ENCODE results near the gene CORO1C. TPM values are rescaled to one million over a fixed set of nuclear protein-coding genes. Genes with fewer than 3 reads are reported as not detected.

Gene CORO1C
- polyA plus RNA-seq, 2 donors: 23.6 to 40.2 TPM

DNA sequence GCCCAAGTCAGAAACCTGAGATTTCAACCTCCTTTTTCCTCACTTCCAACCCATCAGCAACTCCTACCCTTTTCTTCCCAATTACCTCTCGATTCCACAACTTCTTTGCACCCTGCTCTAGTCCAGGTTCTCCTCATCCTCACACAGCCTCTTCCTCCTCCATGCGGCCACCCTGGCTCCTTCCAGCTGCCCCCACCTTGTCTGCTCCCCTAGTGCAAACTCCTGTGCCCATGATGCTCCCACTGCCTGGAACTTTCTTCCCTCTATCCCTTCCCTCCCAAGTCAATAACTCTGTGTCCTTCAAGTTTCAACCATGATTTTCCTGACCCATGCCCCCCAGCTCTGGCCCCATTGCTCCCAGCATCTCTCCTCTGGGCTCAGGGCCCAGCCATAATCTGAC is 115.0 kb downstream of the CORO1C start:
- WGBS, 2 donors: 91 to 98% methylated on average over 2 of the region's 2 CpGs
- Histone ChIP-seq H3K27me3 (ENCODE audit: control insufficient read depth in 1 of 2, insufficient read depth in 2 of 2, low read length in 2 of 2) (no peaks in the 10 kb centered on the region), H3K4me3 (ENCODE audit: low read depth in 1 of 2, low read length in 2 of 2) (no peak overlapping the region), H3K27ac (ENCODE audit: low read depth in 2 of 2, low read length in 1 of 2) (no peak overlapping the region), H3K36me3 (ENCODE audit: control insufficient read depth in 2 of 2, insufficient read depth in 2 of 2, low read length in 1 of 2) (no peaks in the 10 kb centered on the region), H3K9me3 (ENCODE audit: control insufficient read depth in 2 of 2, insufficient read depth in 1 of 2, low read depth in 1 of 2, low read length in 1 of 2) (no peaks in the 10 kb centered on the region), H3K4me1 (ENCODE audit: control insufficient read depth in 2 of 2, insufficient read depth in 2 of 2, low read length in 1 of 2) (peaks cover 0 to 2% of the 10 kb centered on the region in 2 donors)

DNA sequence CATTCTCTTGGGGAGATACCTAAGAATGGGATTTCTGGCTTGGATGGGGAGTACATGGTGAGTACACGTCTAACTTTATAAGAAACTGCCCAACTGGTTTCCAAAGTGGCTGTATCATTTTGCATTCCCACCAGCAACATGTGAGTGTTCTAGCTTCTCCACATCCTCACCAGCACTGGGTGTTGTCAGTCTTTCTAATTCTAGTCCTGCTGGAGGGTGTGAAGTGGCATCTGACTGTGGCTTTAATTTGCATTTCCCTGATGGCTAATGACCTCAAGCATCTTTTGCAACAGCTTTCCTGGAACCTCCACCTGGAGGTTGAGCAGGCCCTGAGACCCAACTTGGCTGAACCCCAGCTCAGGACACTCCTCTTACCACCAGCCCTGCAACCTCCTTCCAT is 115.4 kb downstream of the CORO1C start:
- WGBS, 2 donors: 86 to 96% methylated on average over 1 of the region's 1 CpG

DNA sequence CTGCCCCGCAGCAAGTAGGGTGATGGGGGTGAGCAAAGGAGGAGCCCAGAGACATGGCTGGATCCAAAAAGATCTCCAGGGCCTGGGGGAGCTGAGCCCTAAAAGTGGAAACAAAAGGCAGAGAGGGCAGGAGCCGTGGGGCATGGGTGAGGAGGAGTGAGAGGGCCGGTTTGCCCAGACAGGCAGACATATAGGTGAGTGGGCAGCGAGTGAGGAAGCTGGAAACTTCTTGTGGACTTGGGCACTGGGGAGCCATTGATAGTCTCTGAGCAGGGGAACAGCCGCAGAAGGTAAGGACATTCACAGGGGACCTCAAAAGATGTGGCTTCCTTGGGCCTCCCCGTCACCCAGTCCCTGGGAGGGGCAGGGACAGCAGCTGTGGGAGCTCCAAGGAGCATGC is 116.7 kb downstream of the CORO1C start:
- H3K27me3 ChIP-seq (ENCODE audit: control insufficient read depth in 1 of 2, insufficient read depth in 2 of 2, low read length in 2 of 2): no peaks in the 10 kb centered on the region
- H3K27ac ChIP-seq (ENCODE audit: low read depth in 2 of 2, low read length in 1 of 2): no peak overlapping the region
- 91% methylated on average over 6 of the region's 6 CpGs for WGBS, 2 donors
- no peaks in the 10 kb centered on the region for H3K36me3 ChIP-seq (ENCODE audit: control insufficient read depth in 2 of 2, insufficient read depth in 2 of 2, low read length in 1 of 2)
- H3K4me1 ChIP-seq (ENCODE audit: control insufficient read depth in 2 of 2, insufficient read depth in 2 of 2, low read length in 1 of 2): peaks cover 0 to 2% of the 10 kb centered on the region in 2 donors
- no peaks in the 10 kb centered on the region for H3K9me3 ChIP-seq (ENCODE audit: control insufficient read depth in 2 of 2, insufficient read depth in 1 of 2, low read depth in 1 of 2, low read length in 1 of 2)
- H3K4me3 ChIP-seq (ENCODE audit: low read depth in 1 of 2, low read length in 2 of 2): no peak overlapping the region

More for the DNA sequence above, 115.4 kb downstream of the CORO1C start:
- H3K36me3 ChIP-seq (ENCODE audit: control insufficient read depth in 2 of 2, insufficient read depth in 2 of 2, low read length in 1 of 2): no peaks in the 10 kb centered on the region
- H3K27me3 ChIP-seq (ENCODE audit: control insufficient read depth in 1 of 2, insufficient read depth in 2 of 2, low read length in 2 of 2): no peaks in the 10 kb centered on the region
- H3K27ac ChIP-seq (ENCODE audit: low read depth in 2 of 2, low read length in 1 of 2): no peak overlapping the region
- H3K4me3 ChIP-seq (ENCODE audit: low read depth in 1 of 2, low read length in 2 of 2): no peak overlapping the region
- peaks cover 0 to 2% of the 10 kb centered on the region in 2 donors for H3K4me1 ChIP-seq (ENCODE audit: control insufficient read depth in 2 of 2, insufficient read depth in 2 of 2, low read length in 1 of 2)
- no peaks in the 10 kb centered on the region for H3K9me3 ChIP-seq (ENCODE audit: control insufficient read depth in 2 of 2, insufficient read depth in 1 of 2, low read depth in 1 of 2, low read length in 1 of 2)

DNA sequence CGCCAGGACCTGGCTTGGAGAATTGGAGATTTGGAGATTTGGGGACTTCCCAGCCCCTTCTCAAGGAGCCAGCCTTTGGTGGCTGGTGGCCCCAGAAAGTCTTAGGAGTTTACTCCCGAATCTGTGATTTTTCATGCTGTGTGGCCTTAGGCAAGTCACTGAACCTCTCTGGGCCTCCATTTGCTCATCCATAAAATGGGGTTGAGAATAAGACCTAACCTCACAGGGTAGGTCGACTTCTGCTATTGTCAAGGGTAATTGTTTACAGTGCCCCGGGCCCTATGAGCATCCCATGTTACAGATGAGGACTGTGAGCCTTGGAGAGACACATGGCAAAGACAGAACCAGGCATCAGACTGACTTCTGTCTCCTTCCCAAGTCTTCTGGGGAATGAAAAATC is 117.3 kb downstream of the CORO1C start:
- Histone ChIP-seq H3K27me3 (ENCODE audit: control insufficient read depth in 1 of 2, insufficient read depth in 2 of 2, low read length in 2 of 2) (no peaks in the 10 kb centered on the region), H3K4me1 (ENCODE audit: control insufficient read depth in 2 of 2, insufficient read depth in 2 of 2, low read length in 1 of 2) (peaks cover 0 to 2% of the 10 kb centered on the region in 2 donors), H3K27ac (ENCODE audit: low read depth in 2 of 2, low read length in 1 of 2) (no peak overlapping the region), H3K4me3 (ENCODE audit: low read depth in 1 of 2, low read length in 2 of 2) (no peak overlapping the region), H3K36me3 (ENCODE audit: control insufficient read depth in 2 of 2, insufficient read depth in 2 of 2, low read length in 1 of 2) (no peaks in the 10 kb centered on the region), H3K9me3 (ENCODE audit: control insufficient read depth in 2 of 2, insufficient read depth in 1 of 2, low read depth in 1 of 2, low read length in 1 of 2) (no peaks in the 10 kb centered on the region)
- 75 to 76% methylated on average over 4 of the region's 4 CpGs for WGBS, 2 donors

DNA sequence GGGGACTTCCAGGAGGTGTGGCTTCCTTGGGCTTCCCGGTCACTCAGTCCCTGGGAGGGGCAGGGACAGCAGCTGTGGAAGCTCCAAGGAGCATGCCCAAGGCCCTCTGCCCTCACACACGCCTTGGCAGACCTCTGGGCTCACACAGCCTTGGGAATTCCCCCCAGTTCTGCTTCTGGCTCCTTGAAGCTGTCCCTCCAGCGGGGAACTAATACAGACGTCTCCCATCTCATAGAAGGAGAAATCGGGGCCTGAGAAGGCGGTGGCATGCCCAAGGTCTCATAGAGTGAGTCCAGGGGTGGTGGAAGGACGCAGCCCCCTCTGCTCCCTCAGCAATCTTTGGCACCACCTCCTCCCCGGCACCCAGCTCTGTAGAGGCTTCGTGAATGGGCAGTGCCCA is 117.8 kb downstream of the CORO1C start:
- Histone ChIP-seq H3K4me1 (ENCODE audit: control insufficient read depth in 2 of 2, insufficient read depth in 2 of 2, low read length in 1 of 2) (peaks cover 0 to 2% of the 10 kb centered on the region in 2 donors), H3K36me3 (ENCODE audit: control insufficient read depth in 2 of 2, insufficient read depth in 2 of 2, low read length in 1 of 2) (no peaks in the 10 kb centered on the region), H3K4me3 (ENCODE audit: low read depth in 1 of 2, low read length in 2 of 2) (no peak overlapping the region), H3K27ac (ENCODE audit: low read depth in 2 of 2, low read length in 1 of 2) (no peak overlapping the region), H3K27me3 (ENCODE audit: control insufficient read depth in 1 of 2, insufficient read depth in 2 of 2, low read length in 2 of 2) (no peaks in the 10 kb centered on the region), H3K9me3 (ENCODE audit: control insufficient read depth in 2 of 2, insufficient read depth in 1 of 2, low read depth in 1 of 2, low read length in 1 of 2) (no peaks in the 10 kb centered on the region)
- WGBS, 2 donors: 53 to 59% methylated on average over 9 of the region's 9 CpGs

DNA sequence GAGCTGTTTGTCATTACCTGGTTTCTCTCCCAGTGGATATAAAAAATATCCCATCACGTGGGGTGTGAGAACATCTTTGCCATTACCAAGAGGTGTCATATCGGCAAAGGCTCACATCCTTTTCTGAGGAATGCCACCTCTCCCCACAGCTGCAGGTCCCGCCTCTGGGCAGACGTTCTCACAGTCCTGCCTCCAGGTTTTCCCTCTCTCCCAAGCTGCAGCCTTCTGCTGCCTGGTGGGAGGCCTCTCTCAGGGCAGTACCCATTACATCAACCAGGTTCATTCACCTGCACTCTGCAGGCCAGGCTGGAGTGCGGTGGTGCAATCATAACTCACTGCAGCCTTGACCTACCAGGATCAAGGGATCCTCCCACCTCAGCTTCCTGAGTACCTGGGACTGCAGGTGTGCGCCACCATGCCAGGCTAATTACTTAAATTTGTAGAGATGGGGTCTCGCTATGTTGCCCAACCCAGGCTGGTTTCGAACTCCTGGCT is 118.5 kb downstream of the CORO1C start:
- Histone ChIP-seq H3K4me1 (ENCODE audit: control insufficient read depth in 2 of 2, insufficient read depth in 2 of 2, low read length in 1 of 2) (peaks cover 0 to 2% of the 10 kb centered on the region in 2 donors), H3K4me3 (ENCODE audit: low read depth in 1 of 2, low read length in 2 of 2) (no peak overlapping the region), H3K36me3 (ENCODE audit: control insufficient read depth in 2 of 2, insufficient read depth in 2 of 2, low read length in 1 of 2) (no peaks in the 10 kb centered on the region), H3K27me3 (ENCODE audit: control insufficient read depth in 1 of 2, insufficient read depth in 2 of 2, low read length in 2 of 2) (no peaks in the 10 kb centered on the region), H3K27ac (ENCODE audit: low read depth in 2 of 2, low read length in 1 of 2) (no peak overlapping the region), H3K9me3 (ENCODE audit: control insufficient read depth in 2 of 2, insufficient read depth in 1 of 2, low read depth in 1 of 2, low read length in 1 of 2) (no peaks in the 10 kb centered on the region)
- WGBS, 2 donors: 69 to 76% methylated on average over 8 of the region's 8 CpGs

DNA sequence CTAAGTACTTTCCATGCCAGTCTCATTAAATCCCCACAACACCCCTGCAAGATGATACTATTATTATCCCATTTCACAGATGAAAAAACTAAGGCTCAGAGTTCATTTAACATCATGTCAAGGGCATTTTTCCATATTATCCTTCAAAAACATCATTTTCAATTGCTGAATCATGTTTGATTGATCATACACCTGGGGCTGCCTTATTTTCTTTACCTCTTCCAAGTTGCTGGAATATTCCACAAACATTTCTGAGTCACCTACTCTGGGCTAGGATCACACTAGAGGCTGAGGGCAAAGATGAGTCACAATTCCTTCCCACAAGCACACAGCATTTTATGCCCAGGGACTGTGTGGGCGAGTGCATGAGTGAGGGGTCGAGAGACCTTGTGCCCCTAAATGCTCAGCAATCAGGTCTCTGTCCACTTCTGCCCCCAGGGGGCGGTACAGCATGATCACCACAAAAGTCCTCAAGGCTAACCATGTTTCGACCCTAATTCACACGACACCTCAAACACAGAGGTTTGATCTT is 119.4 kb downstream of the CORO1C start:
- Histone ChIP-seq H3K4me1 (ENCODE audit: control insufficient read depth in 2 of 2, insufficient read depth in 2 of 2, low read length in 1 of 2) (no peaks in the 10 kb centered on the region), H3K27ac (ENCODE audit: low read depth in 2 of 2, low read length in 1 of 2) (no peak overlapping the region), H3K4me3 (ENCODE audit: low read depth in 1 of 2, low read length in 2 of 2) (no peak overlapping the region), H3K36me3 (ENCODE audit: control insufficient read depth in 2 of 2, insufficient read depth in 2 of 2, low read length in 1 of 2) (no peaks in the 10 kb centered on the region), H3K27me3 (ENCODE audit: control insufficient read depth in 1 of 2, insufficient read depth in 2 of 2, low read length in 2 of 2) (no peaks in the 10 kb centered on the region), H3K9me3 (ENCODE audit: control insufficient read depth in 2 of 2, insufficient read depth in 1 of 2, low read depth in 1 of 2, low read length in 1 of 2) (no peaks in the 10 kb centered on the region)
- WGBS, 2 donors: 44 to 45% methylated on average over 5 of the region's 5 CpGs

DNA sequence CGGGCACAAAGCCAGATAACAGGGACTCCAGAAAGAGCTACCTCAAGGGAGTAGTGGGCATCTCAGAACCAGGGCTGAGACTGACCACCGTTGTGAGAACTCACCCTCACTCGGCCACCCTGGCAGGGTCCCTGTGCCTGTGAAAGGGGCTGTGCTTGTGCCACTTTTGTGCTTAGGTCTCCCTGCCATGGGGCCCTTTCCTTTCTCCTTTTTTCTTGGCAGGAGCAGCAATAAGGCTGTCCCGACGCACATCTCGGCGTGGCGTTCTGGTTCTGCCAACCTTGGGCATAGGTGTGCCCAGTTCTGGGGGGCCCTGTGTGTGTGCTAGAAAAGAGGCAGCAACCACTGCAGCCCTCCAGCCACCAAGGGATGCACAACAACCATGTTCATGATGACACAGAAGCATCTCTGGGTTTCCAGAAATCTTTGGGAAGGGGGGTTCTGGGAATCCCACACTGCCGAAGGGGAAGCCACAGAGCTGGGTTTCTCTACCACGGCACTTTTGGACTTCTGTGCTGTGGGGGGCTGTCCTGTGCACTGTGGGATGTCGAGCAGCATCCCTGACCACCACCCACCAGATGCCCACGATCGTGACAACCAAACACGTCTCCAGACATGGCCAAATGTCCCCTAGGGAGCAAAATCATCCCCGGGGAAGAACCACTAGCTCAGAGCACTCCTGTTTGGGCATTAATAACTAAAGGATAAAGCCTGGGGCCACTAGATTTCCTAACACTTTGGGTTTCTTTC is 120.3 kb downstream of the CORO1C start:
- Histone ChIP-seq H3K4me3 (ENCODE audit: low read depth in 1 of 2, low read length in 2 of 2) (no peak overlapping the region), H3K27ac (ENCODE audit: low read depth in 2 of 2, low read length in 1 of 2) (no peak overlapping the region), H3K36me3 (ENCODE audit: control insufficient read depth in 2 of 2, insufficient read depth in 2 of 2, low read length in 1 of 2) (no peaks in the 10 kb centered on the region)

DNA sequence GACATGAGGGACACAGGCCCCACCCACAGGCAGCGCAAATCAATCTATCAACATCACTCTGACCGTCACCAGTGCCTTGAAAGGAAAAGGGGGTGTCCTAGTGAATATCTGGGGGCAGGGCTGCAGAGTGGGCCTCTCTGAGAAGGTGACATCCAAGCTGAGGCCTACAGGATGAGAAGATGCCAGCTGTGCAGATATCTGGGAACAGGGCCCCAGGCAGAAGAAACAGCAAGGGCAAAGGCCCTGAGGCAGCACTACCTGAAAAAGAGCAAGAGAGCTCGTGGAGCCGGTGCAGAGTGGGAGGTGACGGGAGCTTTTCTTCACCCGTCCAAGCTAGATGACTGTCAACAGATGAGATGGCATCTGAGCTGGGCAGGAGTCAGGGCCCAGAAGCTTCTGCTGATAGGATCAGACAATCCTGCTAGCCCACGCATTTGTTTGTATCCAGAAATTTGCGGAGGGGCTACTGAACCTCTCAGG is 120.9 kb downstream of the CORO1C start:
- Histone ChIP-seq H3K27me3 (ENCODE audit: control insufficient read depth in 1 of 2, insufficient read depth in 2 of 2, low read length in 2 of 2) (no peaks in the 10 kb centered on the region), H3K27ac (ENCODE audit: low read depth in 2 of 2, low read length in 1 of 2) (no peak overlapping the region), H3K4me1 (ENCODE audit: control insufficient read depth in 2 of 2, insufficient read depth in 2 of 2, low read length in 1 of 2) (peaks cover 0 to 3% of the 10 kb centered on the region in 2 donors), H3K9me3 (ENCODE audit: control insufficient read depth in 2 of 2, insufficient read depth in 1 of 2, low read depth in 1 of 2, low read length in 1 of 2) (no peaks in the 10 kb centered on the region), H3K36me3 (ENCODE audit: control insufficient read depth in 2 of 2, insufficient read depth in 2 of 2, low read length in 1 of 2) (no peaks in the 10 kb centered on the region), H3K4me3 (ENCODE audit: low read depth in 1 of 2, low read length in 2 of 2) (no peak overlapping the region)
- WGBS, 2 donors: 80 to 88% methylated on average over 8 of the region's 8 CpGs

More for the DNA sequence above, 120.3 kb downstream of the CORO1C start:
- Histone ChIP-seq H3K9me3 (ENCODE audit: control insufficient read depth in 2 of 2, insufficient read depth in 1 of 2, low read depth in 1 of 2, low read length in 1 of 2) (no peaks in the 10 kb centered on the region), H3K4me1 (ENCODE audit: control insufficient read depth in 2 of 2, insufficient read depth in 2 of 2, low read length in 1 of 2) (peaks cover 0 to 1% of the 10 kb centered on the region in 2 donors), H3K27me3 (ENCODE audit: control insufficient read depth in 1 of 2, insufficient read depth in 2 of 2, low read length in 2 of 2) (no peaks in the 10 kb centered on the region)
- WGBS, 2 donors: 78 to 81% methylated on average over 13 to 15 of the region's 15 CpGs

Measured in esophagus (tissue), 2 donors.